IPS-11a (cell line): Measurements from ENCODE around the gene CCDC102A.
"Not testable (repeated sequence)": the region's sequence is repeated elsewhere in the genome, so short reads cannot be mapped to it uniquely, and the experiment has no call there.

ENCODE experiments used
- H3K4me3 ChIP-seq: one replicate; pipeline ENCODE4 v1.5.1; 2013; ENCODE audit warnings: low read depth, low read length, control low read depth

Gene CCDC102A

GRCh38 chr16:57504491-57504890 lies 31.9 kb downstream of the CCDC102A start:
- no peak overlapping the region for H3K4me3 ChIP-seq

GRCh38 chr16:57504001-57504400 lies 32.4 kb downstream of the CCDC102A start:
- no peak overlapping the region for H3K4me3 ChIP-seq

- H3K4me3 ChIP-seq: no peak overlapping the region
Observed at GRCh38 chr16:57503366-57503765, 33.0 kb downstream of the CCDC102A start.

- no peak overlapping the region for H3K4me3 ChIP-seq
Observed at GRCh38 chr16:57502048-57502775, 34.2 kb downstream of the CCDC102A start.

- H3K4me3 ChIP-seq: no peak overlapping the region
Observed at GRCh38 chr16:57501492-57501891, 34.9 kb downstream of the CCDC102A start.

- H3K4me3 ChIP-seq: no peak overlapping the region
Observed at GRCh38 chr16:57500578-57501111, 35.7 kb downstream of the CCDC102A start.

GRCh38 chr16:57499941-57500340 lies 36.4 kb downstream of the CCDC102A start:
- H3K4me3 ChIP-seq: not testable (repeated sequence)

GRCh38 chr16:57498031-57498430 lies 38.3 kb downstream of the CCDC102A start:
- H3K4me3 ChIP-seq: no peak overlapping the region

GRCh38 chr16:57497121-57497520 lies 39.2 kb downstream of the CCDC102A start:
- H3K4me3 ChIP-seq: no peak overlapping the region

GRCh38 chr16:57493767-57494166 lies 42.6 kb downstream of the CCDC102A start:
- no peak overlapping the region for H3K4me3 ChIP-seq

- H3K4me3 ChIP-seq: no peak overlapping the region
Observed at GRCh38 chr16:57489229-57489628, 47.1 kb downstream of the CCDC102A start.

- no peak overlapping the region for H3K4me3 ChIP-seq
Observed at GRCh38 chr16:57486858-57487834, 49.2 kb downstream of the CCDC102A start.

GRCh38 chr16:57485916-57486857 lies 50.2 kb downstream of the CCDC102A start, which contains the start of gene DOK4:
TSS of gene DOK4 (minus strand) at chr16:57486493. CDS start at chr16:57479507, 6,986 bp downstream.
- H3K4me3 ChIP-seq: peak within 1 kb of the TSS; percentile 62

- H3K4me3 ChIP-seq: peak overlapping the region; percentile 62
Observed at GRCh38 chr16:57485091-57485915, 51.1 kb downstream of the CCDC102A start.

- H3K4me3 ChIP-seq: no peak overlapping the region
Observed at GRCh38 chr16:57484515-57485005, 51.8 kb downstream of the CCDC102A start.

GRCh38 chr16:57483725-57484514 lies 52.5 kb downstream of the CCDC102A start:
- no peak overlapping the region for H3K4me3 ChIP-seq

GRCh38 chr16:57482845-57483545 lies 53.4 kb downstream of the CCDC102A start:
- H3K4me3 ChIP-seq: no peak overlapping the region

GRCh38 chr16:57481421-57481820 lies 55.0 kb downstream of the CCDC102A start:
- no peak overlapping the region for H3K4me3 ChIP-seq
